ENCODE data around the gene PNPLA6. TPM values are rescaled to one million over a fixed set of nuclear protein-coding genes. Genes with fewer than 3 reads are reported as not detected.

The PNPLA6 gene
- total and polyA plus RNA-seq, 9 of the 15 experiments (the other 6 are each of a cell fraction or from before 2014, with no cell fraction given) = 0.07 to 30.2 (median 8.3) TPM

- ChIA-PET POLR2A (interaction anchor here (0.5 to 1.7 kb wide), 14 partner anchors 8 to 1781 kb away, joined by 3 to 9 read pairs (median 4); partner anchors contain the start of genes PET100, PNPLA6 and XAB2), CTCF (ENCODE audit: low intra/inter-chr PET ratio) (no interaction called here)
- peak overlapping the region; percentile 68 for H3K4me3 ChIP-seq
- DNase-seq (ENCODE audit: extremely low read depth in 1 of 4, low spot score in 3 of 4) = peak in 1 of 4 experiments; percentile 22
- ATAC-seq = peak; percentile 54
- no peaks in the 10 kb centered on the region for H4K20me1 ChIP-seq (replicated peaks; ENCODE audit: control insufficient read depth, insufficient read depth, low read length)
- peak overlapping the region; percentile 62 to 93; a peak in 3 of 4 replicates for H3K9ac ChIP-seq (ENCODE audit: insufficient read depth in 1 of 2, low read depth in 2 of 2, low read length in 2 of 2)
- H3K27me3 ChIP-seq (ENCODE audit: control insufficient read depth in 2 of 2, insufficient read depth in 2 of 2, low read length in 2 of 2) = no peaks in the 10 kb centered on the region
- intact Hi-C loops (cut with micrococcal nuclease) (no loop called here), in situ Hi-C loops (cut with MboI) (no loop called here)
- peaks cover 6 to 33% of the 10 kb centered on the region in 2 experiments; a peak in 4 of 5 replicates for H3K4me1 ChIP-seq (replicated peaks in 1 of 2; ENCODE audit: control insufficient read depth in 2 of 2, insufficient read depth in 2 of 2, low read length in 2 of 2)
- peaks cover 3% of the 10 kb centered on the region; the same call in 1 of the 3 replicates for H3K36me3 ChIP-seq (ENCODE audit: control insufficient read depth, insufficient read depth, low read length)
- no peak overlapping the region for H3K27ac ChIP-seq (ENCODE audit: extremely low read depth, low read depth, low read length)
- FAIRE-seq = peak; percentile 51
- peak overlapping the region; percentile 88 for H2AFZ ChIP-seq (ENCODE audit: low read depth, low read length)
- peaks cover 4% of the 10 kb centered on the region; the same call in 2 of the 3 replicates for H3K79me2 ChIP-seq (ENCODE audit: control insufficient read depth, insufficient read depth, low read length)
- TF ChIP-seq SIN3A (IDR thresholded peaks at IDR 0.05; ENCODE audit: borderline replicate concordance in 2 of 2, control insufficient read depth in 1 of 2, low read depth in 2 of 2, low read length in 2 of 2) (0 out of 4 replicates have a peak, but pooled peaks of 1 of the 2 experiments have one; percentile 15), CEBPB (tag; IDR thresholded peaks at IDR 0.05) (peak; percentile 59), BHLHE40 (IDR thresholded peaks at IDR 0.05; ENCODE audit: low read length) (peak; percentile 52; the same call in 1 of the 2 replicates), ZFX (CRISPR knock-in tag; IDR thresholded peaks at IDR 0.05) (0 out of 2 replicates have a peak, but pooled peaks have one; percentile 21), CEBPG (CRISPR knock-in tag; IDR thresholded peaks at IDR 0.05) (no peak), CEBPG (tag; conservative IDR thresholded peaks at IDR 0.05 in 1 of 2, IDR thresholded peaks at IDR 0.05 in 1 of 2) (0 out of 4 replicates have a peak, but pooled peaks have one; percentile 21 to 32), SP2 (IDR thresholded peaks at IDR 0.05; ENCODE audit: extremely low read depth, low read depth, low read length, poor library complexity, severe bottlenecking) (no peak), ILK (tag; IDR thresholded peaks at IDR 0.05; ENCODE audit: borderline replicate concordance, low read depth) (no peak), NFIC (IDR thresholded peaks at IDR 0.05) (peak; percentile 55; the same call in 1 of the 2 replicates)
- TF ChIP-seq, protein P1, sequence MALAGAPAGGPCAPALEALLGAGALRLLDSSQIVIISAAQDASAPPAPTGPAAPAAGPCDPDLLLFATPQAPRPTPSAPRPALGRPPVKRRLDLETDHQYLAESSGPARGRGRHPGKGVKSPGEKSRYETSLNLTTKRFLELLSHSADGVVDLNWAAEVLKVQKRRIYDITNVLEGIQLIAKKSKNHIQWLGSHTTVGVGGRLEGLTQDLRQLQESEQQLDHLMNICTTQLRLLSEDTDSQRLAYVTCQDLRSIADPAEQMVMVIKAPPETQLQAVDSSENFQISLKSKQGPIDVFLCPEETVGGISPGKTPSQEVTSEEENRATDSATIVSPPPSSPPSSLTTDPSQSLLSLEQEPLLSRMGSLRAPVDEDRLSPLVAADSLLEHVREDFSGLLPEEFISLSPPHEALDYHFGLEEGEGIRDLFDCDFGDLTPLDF (CRISPR knock-in tag; IDR thresholded peaks at IDR 0.05) = 0 out of 2 replicates have a peak, but pooled peaks have one; percentile 9
- no peaks in the 10 kb centered on the region for H3K9me3 ChIP-seq (replicated peaks; ENCODE audit: control insufficient read depth, insufficient read depth, low read depth, low read length)
- H3K9me1 ChIP-seq (ENCODE audit: control insufficient read depth, insufficient read depth, low read length) = no peaks in the 10 kb centered on the region
- 2% methylated on average over 21 of the region's 23 CpGs for WGBS (ENCODE audit: insufficient coverage, low coverage, missing lambda C conversion rate)
- peak overlapping the region; percentile 88 for H3K4me2 ChIP-seq (ENCODE audit: insufficient read depth, low read length)
- TSS peak; percentile 44 for BruUV-seq (replicated peaks)
Observed at GRCh38 chr19:7522923-7523667, 12.4 kb upstream of the PNPLA6 start.
